Measurements from ENCODE around the gene RGS5.
"Not testable (repeated sequence)": the region's sequence is repeated elsewhere in the genome, so short reads cannot be mapped to it uniquely, and the experiment has no call there.

The RGS5 gene, protein sequence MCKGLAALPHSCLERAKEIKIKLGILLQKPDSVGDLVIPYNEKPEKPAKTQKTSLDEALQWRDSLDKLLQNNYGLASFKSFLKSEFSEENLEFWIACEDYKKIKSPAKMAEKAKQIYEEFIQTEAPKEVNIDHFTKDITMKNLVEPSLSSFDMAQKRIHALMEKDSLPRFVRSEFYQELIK

GRCh38 chr1:163202833-163203451 is at the start of gene RGS5:
TSS of gene RGS5 (minus strand) at chr1:163202916. CDS start at chr1:163202835, 81 bp downstream.
- no peak within 1 kb of the TSS for H3K27ac ChIP-seq
- no peak for DNase-seq (ENCODE audit: low read depth, low spot score)

GRCh38 chr1:163250382-163250974 is 47.8 kb upstream of the RGS5 start:
- no peak overlapping the region for H3K27ac ChIP-seq

DNA sequence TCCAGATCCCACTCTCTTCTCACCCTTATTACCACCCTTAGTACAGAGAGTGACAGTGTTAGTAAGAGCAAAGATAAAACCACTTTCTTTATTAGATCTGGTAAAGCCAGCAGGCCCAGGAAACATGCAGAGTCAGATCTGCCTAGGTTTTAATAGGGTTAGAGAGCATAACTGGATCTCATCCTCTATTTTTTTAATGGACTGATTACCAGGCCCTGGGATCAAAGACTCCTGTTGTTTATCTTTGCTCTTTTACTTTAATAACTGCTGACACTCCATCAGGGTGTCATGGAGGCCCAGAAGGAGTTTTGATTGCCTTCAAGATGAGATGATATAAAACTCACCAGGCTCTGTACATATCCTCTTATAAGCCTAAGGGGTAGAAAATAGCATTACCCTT is 45.3 kb upstream of the RGS5 start:
- no peak for DNase-seq (ENCODE audit: low read depth, low spot score)
- H3K27ac ChIP-seq = no peak overlapping the region

More at GRCh38 chr1:163250382-163250974, 47.8 kb upstream of the RGS5 start:
- no peak for DNase-seq (ENCODE audit: low read depth, low spot score)

DNA sequence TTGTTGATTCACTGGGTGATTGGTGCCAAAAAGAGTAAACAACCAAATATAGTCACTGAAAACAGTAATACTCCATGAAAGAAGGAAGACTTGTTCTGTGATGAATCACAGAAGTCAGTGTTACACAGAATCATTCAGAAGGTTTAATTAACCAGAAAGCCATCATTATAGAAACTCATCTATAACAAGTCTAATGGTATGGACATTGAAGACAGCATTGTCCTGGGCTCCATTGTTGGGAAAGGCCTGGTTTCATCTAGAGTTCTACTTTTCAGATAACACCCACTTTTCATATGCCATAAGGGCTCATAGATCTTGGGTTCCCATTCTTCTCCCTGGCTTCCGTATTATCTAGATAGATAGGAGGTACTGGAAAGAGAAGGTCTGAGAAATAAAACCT is 41.9 kb upstream of the RGS5 start:
- not testable (repeated sequence) for DNase-seq (ENCODE audit: low read depth, low spot score); H3K27ac ChIP-seq

- no peak overlapping the region for H3K27ac ChIP-seq
- DNase-seq (ENCODE audit: low read depth, low spot score) = no peak
Observed at GRCh38 chr1:163241746-163242145, 39.0 kb upstream of the RGS5 start.

GRCh38 chr1:163240705-163241104 is 38.0 kb upstream of the RGS5 start:
- DNase-seq (ENCODE audit: low read depth, low spot score) = peak; percentile 48
- no peak overlapping the region for H3K27ac ChIP-seq

- DNase-seq (ENCODE audit: low read depth, low spot score); H3K27ac ChIP-seq: not testable (repeated sequence)
Observed at GRCh38 chr1:163233643-163234042, 30.9 kb upstream of the RGS5 start.

DNA sequence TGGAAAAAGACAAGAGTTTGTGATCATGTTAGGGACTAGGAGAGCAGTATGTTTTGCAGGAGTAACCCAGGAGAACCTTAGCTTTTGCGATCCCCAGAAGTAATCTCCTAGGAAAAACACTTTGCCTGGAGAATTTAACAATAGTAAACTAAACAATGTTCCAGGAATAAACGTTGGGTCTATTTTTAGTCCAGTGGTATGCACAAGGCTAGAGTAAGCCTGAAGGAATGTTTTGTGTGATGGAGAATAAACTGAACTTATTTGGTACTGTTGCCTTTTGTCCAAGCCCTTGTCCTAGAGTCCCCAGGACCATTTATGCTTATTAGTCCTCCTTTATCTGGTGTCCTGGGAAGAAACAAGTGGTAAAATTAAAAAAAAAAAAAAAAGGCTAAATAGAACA is 28.7 kb upstream of the RGS5 start:
- DNase-seq (ENCODE audit: low read depth, low spot score) = no peak
- H3K27ac ChIP-seq = no peak overlapping the region

- DNase-seq (ENCODE audit: low read depth, low spot score) = no peak
- no peak overlapping the region for H3K27ac ChIP-seq
Observed at GRCh38 chr1:163230827-163231226, 28.1 kb upstream of the RGS5 start.

- not testable (repeated sequence) for DNase-seq (ENCODE audit: low read depth, low spot score); H3K27ac ChIP-seq
Observed at GRCh38 chr1:163228271-163228670, 25.6 kb upstream of the RGS5 start.

DNA sequence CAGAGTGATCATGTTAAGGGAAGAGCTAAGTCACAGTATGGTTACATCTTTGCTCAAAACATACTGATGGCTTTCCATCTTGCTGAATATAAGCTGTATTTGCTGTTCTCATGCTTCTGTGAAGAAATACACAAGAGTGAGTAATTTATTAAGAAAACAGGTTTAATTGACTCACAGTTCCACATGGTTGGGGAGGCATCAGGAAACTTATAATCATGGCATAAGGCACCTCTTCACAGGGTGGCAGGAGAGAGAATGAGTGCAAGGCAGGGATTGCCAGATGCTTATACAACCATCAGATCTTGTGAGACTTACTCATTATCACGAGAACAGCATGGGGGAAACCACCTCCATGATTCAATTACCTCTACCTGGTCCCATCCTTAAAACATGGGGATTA is 24.4 kb upstream of the RGS5 start:
- no peak for DNase-seq (ENCODE audit: low read depth, low spot score)
- no peak overlapping the region for H3K27ac ChIP-seq

GRCh38 chr1:163213626-163214025 is 10.9 kb upstream of the RGS5 start:
- DNase-seq (ENCODE audit: low read depth, low spot score) = no peak
- no peak overlapping the region for H3K27ac ChIP-seq

DNA sequence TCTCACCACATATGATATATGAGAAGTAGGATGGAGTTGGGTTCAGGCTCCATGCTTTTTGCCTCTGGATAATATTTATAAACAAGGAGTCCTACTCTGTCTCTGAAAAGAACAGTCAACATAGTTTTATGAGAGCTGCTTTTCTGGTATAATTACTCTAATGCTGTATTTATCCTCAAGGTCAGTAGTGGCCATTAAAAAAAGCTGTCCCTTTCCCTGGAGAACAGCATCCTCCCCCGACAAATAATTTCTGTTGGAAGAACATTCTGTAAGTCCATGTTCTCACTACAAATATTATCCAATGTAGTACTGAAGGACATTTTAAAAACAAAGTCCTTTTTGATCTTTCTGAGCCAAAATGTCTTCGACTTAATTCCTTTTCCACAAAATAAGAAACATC is 9.0 kb upstream of the RGS5 start:
- H3K27ac ChIP-seq = no peak overlapping the region
- DNase-seq (ENCODE audit: low read depth, low spot score) = no peak

DNA sequence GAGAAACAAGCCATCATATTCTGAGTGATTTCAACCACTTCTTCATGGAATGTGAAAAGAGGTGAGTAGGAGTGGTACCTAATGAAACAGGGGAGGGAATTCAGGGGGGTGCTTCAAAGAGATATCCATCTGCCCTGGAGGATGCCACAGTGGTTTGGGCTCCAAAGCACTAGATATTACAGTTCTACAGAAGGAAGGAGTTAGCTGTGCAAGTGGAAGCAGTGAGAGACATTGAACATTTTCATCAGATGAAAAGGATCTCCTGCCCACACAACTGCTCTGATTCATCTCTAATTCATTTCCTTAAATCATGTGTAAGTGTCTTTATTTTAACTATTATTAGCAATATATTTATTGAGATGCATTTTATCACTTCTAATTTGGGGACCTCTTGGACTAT is 2.8 kb upstream of the RGS5 start:
- no peak overlapping the region for H3K27ac ChIP-seq
- no peak for DNase-seq (ENCODE audit: low read depth, low spot score)

GRCh38 chr1:163203561-163203960 is 845 bp upstream of the RGS5 start:
- DNase-seq (ENCODE audit: low read depth, low spot score) = no peak
- H3K27ac ChIP-seq = no peak overlapping the region

DNA sequence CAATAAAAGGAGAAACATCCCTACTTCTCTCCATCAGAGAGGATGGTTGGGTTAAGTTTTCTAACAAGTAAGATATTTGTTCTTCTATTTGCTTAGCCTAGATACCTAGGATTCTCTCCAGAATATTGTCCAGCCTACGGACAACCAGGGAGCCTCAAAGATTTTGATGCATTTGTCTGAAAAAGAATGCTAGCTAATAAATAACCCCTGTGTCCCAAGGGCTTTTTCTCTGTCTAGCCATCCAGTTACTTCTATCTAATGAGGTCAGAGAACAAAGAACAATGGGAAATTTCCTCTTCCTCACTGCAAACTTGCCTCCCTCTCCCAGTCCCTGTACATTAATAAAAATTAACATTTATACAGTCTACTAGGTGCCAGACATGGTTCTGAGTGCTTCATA is 810 bp downstream of the RGS5 start:
- DNase-seq (ENCODE audit: low read depth, low spot score) = no peak
- no peak overlapping the region for H3K27ac ChIP-seq

DNA sequence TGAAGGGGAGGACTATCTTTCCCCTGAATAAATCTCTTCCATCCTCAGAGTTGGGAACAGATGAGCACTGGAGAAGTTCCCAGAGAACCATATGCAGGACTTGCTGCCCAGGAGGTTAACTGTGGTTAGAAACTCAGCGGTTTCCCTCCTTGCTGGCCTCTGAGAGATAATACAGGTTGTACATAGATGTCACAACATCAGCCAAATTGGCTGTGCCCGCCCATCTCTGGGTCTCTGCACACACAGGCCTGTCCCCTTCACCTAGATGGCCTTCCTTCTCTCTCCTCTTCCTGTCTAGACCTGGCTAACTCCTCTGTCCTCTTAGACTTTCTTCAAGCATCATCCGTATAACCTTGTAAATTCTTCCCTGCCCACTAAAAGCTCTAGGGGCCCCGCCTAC is 5.7 kb downstream of the RGS5 start:
- DNase-seq (ENCODE audit: low read depth, low spot score) = no peak
- no peak overlapping the region for H3K27ac ChIP-seq

DNA sequence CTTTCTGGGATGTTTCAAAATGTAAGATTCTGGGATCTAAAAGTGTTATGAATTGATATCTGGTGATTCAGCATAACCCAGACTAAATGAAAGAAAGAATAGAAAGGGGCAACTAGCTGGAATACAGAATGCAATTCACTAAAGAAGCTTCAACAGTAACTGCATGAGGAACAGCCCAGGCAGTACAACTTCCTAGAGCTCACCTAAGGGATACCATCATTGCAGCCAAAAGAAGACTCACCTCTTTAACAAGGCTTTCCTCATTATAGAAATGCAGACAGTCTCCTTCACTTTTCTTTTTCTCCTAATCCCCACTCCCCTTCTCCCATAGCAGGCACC is 6.3 kb downstream of the RGS5 start:
- no peak for DNase-seq (ENCODE audit: low read depth, low spot score)

DNA sequence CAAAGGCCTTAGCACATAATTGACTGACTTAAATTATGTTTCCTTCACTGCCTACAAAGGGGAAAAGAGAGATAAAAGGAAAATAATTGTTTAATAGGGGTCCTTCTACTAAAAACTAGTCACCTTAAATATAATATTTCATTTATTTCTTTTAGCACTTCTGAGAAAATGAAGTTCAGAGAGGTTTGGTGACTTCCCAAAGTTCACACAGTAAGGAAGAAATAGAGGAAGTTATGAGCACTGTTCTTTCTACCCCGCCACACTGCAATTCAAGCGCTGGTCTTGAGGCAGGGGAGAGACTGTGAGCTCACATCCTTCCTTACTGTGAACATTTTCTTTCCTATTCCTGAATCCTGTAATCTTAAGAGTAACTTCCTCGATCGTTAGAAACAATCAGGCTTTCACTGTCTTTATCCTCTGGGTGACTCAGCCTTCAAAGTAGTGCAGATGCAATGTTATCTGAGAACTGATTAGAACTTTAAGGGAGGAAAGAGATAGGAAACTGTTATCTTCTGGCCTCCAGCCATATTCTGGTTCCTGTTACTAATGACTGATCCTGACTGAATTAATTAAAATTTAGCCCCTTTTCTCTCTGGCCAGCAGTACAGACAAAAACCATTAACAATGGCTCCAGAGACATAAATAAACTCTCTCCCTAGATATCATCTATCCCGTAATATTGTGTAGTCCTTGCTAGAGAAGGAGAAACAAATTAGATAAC is 6.8 kb downstream of the RGS5 start:
- no peak for DNase-seq (ENCODE audit: low read depth, low spot score)
- no peak overlapping the region for H3K27ac ChIP-seq

More for the DNA sequence above, 6.3 kb downstream of the RGS5 start:
- H3K27ac ChIP-seq = no peak overlapping the region

- DNase-seq (ENCODE audit: low read depth, low spot score) = no peak
- H3K27ac ChIP-seq = no peak overlapping the region
Observed at GRCh38 chr1:163191301-163191700, 11.4 kb downstream of the RGS5 start.

- H3K27ac ChIP-seq = no peak overlapping the region
- no peak for DNase-seq (ENCODE audit: low read depth, low spot score)
Observed at GRCh38 chr1:163188947-163189346, 13.8 kb downstream of the RGS5 start.
